SIG-M5 treated with dmso at 0.1 percent for 504 hours (cell line): ENCODE results near the gene MAGI2.

Source experiments
- DNase-seq: peaks from one replicate; lab custom pipeline; 2025; ENCODE audit not compliant: unreplicated experiment; lab: John Stamatoyannopoulos, UW

Gene MAGI2

DNA sequence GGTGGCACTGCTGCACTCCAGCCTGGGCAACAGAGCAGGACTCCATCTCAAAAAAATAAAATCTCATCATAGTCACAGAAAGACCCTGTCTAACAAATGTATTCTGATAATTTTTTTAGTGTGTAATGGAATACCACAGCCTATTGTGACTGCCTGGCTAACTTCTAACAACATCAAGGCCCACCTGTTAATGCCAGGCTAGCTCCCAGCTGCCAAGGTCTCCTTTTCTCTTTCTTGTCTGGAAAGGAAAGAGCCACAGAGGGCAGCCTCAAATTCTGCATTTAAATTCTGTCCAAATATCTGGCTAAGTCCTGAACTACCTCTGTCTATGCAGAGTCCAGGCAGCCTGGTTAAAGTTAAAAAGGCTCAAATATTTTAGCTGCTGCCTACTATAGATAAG lies 700.9 kb downstream of the MAGI2 start:
- DNase-seq = no peak

DNA sequence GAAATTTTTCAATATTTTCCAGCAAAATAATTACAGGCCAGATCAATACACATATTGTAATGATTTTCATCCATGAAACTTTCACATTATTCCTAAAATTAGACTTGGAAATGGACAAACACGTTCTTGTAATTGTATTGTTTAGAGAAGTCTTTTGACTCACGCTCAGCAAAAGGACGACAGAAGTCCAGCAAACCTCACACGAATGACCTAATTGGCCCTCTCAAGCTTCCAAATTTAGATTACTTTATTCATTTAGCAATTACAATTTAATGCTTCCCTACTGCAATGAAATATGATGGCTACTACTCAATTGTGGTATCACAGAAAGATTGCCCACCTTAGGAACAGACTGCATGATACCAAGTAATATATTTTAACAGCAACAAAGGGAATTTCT lies 702.2 kb downstream of the MAGI2 start:
- no peak for DNase-seq

DNA sequence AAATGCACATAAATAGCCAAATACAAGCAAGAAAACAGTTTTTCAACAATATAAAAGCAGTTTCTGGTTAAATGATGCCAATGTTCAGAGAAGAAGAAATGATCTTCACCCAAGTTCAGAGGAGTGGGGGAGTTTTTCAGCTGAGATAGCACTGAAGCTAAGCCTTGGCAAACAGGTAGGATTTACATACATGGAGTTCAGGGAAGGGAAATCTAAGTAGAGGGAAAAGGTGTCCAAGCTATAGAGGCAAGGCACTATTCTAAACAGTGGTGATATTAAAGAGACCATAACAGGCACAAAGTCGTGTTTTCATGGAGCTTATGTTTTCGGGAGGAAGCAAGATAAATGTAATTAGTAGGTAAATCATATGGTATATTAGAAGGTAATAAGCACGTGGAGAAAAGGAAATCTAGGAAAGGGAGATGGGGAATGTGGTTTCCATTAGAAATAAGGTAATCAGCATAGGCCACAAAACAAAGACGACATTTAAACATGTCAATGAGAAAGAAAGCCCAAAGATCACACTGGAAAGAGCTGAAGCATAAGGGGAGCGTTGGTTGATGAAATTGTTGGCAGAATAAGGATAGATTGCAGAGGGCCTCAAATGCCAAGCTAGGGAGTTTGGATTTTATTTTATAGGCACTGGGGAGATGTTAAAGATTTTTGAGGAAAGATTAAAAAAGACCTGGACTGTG lies 704.3 kb downstream of the MAGI2 start:
- no peak for DNase-seq

DNA sequence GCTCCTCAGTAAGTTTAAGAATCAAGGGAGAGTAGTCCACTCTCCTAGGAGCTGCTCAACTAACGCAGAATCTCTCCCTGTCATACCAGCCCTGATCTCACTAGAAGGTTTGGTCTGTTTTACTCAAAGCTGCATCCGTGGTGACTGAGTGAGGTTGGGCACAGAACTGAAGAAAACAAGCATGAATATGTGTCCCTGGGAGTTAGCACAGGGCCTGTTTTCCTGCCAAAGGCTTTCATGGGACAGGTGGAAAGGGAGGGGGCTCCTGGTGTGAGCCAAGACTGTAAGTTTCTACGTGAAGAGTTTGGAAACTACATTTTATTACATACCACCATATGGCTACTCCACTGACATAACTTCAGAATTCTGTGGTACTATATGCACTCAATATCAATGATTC lies 705.9 kb downstream of the MAGI2 start:
- no peak for DNase-seq

DNA sequence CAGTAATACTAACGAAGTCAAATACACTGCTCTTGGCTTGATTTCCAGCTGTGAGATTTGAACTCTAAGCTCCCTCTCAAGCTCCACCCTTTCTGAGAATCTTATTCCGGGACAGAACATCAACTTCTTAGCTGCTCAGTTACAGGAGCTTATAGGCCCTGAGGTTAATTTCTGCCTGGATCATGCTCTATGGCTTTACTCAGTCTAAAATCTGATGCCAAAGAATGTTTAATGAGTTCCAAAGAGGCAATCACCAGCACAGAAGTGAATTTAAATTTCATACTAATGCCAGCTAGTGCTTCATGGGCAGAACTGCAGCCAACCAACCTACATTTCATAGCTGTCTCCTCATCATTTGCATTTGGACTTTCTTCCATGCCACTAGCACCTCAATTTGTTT lies 707.2 kb downstream of the MAGI2 start:
- DNase-seq = no peak

DNA sequence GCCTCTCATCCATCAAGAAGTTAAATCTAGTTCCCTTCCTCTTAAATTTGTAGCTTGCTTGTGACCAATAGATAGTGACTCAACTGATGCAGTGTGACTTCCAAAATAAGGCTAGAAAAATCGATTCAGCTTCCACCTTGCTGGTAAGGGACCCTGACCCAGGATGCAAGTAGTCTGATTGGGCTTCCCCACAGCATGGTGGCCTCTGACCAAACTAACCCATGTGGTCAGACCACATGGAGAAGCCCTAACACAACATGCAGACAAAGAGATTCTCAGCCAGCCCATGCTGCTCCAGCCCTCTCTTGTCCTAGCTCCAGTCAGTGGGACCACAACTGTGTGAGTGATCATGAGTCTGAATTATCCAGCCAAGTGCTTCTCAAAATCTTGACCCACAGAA lies 710.8 kb downstream of the MAGI2 start:
- DNase-seq = no peak

DNA sequence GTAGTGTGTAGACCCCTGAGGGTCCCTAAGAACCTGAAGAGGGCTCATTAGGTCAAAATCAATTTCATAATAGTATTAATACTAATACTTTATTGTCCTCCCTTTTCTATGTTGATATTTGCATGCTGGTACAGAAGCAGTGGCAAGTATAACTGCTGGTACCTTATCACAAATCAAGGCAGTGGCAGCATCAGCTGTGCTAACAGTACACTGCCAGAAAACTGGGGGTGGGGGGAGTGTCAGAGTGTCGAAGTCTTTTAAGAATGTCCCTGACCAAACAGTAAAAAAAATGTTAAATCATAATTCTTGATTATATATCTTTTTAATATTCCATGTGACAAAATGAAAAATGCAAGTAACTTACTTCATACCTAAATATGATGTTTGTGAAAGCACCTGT lies 716.9 kb downstream of the MAGI2 start:
- DNase-seq = no peak

DNA sequence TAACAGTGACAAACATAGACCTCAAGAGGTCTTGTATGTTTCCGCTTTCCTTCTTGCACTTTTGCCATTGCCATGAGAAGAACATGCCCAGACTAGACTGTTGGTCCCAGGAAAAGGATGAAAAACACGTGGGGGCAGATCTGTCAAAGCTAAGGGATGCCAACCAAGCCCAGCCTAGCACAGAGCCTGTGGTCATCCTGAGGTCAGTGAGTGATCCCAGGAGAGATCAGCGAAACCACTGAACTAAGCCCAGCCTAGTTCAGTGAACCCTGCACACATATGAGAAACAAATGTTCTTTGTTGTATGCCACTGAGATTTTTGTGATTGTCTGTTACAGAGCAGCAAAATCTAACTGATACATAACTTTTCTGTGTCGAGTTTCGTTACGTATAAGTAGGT lies 718.8 kb downstream of the MAGI2 start:
- no peak for DNase-seq

DNA sequence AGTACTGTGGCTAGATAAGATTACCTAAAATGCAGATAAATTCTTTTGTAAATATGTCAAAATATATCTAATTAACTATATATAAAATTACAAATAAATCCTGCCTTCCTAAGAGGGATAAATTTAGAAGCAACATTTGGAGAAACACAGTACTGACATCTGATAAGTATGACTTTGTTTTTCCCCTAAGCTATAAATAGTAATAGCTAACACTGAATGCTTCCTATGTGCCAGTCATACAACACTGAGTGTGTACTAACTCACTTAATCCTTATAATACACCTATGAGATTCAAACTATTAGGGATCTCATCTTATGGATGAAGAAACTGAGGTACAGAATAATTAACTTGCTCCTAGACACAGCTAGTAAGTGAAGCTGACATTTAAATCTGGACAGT lies 733.4 kb downstream of the MAGI2 start:
- no peak for DNase-seq

DNA sequence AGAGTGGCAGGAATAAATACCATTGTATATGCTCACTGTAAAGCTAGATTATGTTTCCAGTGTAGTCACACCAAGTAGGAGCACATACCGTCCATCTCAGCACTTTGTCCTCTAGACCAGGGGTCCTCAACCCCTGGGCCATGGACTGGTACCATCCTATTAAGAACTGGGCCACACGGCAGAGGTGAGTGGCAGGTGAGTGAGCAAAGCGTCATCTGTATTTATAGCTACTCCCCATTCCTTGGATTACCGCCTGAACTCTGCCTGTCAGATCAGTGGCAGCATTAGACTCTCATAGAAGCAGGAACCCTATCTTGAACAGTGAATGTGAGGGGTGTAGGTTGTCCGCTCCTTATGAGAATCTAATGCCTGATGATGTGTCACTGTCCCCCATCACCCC lies 735.3 kb downstream of the MAGI2 start:
- DNase-seq = no peak

DNA sequence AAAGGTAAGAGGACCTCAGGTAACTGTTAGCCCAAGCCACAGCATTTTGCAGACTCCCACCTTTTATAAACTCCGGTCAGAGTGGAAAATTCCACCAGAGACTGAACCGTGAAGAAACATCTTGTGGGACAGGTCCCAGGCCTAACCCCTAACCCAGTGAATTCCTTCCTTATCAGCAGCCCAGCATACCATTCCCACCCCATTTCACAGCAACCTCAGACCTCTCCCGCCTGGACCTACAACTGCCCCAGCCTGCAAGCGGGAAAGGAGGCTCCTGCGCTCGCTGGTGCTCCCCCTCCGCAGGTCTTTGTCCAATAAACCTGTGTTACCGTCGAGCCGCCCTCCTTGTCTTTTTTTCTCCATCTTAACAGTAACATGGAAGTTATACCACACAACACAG lies 736.6 kb downstream of the MAGI2 start:
- DNase-seq = no peak

DNA sequence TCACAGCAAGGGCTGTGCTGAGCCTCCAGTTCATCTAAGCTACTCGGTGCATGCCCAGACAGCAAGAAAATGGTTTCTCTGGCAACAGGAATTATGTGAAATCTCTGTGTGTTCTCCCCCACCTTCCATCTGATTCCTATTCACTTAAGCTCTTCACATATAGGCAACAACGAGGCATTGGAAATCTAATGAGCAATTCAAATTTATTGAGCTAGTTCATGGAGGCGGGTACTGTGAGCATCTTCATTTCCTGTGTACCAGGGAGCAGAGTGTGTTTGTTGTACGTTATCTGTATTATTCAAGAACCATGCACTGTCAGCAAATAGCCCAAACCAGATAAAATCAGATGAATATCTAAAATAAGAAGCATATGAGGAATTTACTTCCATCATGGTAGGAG lies 739.1 kb downstream of the MAGI2 start:
- DNase-seq = no peak

DNA sequence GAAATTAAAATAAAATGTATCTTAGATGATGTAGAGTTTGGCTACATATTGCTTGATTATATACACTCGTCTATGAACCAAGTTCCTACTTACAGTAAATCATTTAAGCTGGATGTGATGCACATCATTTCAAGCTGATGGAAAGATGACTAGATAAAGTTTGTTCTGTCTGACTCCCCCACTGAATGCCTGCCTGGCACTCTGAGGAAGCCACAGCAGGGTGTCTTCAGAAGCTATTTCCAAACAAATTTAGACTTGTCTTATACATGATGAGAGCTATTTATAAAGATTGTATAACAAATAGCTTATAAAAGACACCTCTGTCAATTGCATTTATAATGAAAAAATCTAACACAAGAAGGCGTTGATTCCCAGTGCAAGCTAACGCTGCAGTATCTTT lies 741.4 kb downstream of the MAGI2 start:
- DNase-seq = no peak

DNA sequence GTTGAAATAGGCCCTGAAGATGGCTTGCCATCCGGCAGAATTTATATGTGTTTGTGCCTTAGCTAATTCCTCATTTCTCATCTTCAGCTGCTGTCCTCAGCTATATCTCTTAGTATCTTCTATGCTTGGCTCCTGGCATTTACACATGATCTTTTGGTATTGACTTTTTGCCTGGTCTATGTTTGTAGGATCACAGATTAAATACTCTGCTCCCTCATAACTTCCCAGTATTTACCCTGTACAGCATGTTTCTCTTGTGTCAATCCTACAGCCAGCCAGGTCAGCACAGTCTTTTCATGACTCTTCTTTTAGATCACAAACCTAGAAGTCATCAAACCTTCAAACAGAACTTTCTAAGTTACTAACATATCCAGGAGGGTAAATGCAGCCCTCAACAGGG lies 743.8 kb downstream of the MAGI2 start:
- DNase-seq = no peak

DNA sequence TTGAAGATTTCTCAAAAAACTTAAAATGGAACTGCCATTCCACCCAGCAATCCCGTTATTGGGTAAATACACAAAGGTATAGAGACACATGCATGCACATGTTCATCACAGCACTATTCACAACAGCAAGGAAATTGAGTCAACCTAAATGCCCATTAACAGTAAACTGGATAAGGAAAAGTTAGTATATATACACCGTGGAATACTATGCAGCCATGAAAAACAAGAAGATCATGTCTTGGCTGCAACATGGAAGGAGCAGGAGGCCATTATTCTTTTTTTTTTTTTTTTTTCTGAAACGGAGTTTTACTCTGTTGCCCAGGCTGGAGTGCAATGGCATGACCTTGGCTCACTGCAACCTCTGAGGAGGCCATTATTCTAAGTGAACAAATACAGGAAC lies 749.0 kb downstream of the MAGI2 start:
- DNase-seq = no peak

DNA sequence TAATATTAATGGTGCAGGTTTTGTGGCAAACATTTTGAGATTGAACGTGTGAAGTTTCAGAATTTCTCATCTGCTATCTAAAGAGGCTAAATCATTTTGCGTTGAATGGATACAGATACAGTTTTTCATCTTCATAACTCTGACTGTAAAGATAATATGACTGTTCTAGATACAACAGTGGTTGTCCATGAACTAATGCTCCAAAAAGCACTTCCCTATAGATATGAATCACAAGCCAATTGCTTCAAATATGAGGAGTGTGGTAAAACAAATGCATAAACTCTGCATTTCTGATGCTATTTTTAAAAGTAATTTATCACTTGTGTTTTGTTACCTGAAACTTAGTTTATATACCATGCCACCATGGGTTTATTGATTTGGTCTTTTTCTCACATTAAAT lies 750.1 kb downstream of the MAGI2 start:
- no peak for DNase-seq

DNA sequence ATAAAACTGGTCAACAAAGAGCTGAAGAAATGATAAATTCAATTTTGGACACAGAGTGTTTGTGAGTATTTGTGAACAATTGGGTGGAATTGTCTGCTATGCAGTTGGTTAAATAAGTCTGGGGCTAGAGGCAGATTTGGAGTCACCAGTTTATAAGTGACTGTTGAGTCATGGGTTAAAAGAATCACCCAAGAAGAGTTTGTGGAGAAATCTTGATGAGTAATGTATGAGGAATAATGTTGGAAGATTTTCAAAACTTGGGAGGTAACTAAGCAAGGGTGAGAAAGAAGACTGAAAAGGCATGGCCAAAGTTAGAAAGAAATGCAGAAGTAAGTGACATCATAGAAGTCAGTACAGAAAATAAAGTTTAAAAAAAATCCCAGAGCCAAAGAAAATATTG lies 750.7 kb downstream of the MAGI2 start:
- DNase-seq = no peak

DNA sequence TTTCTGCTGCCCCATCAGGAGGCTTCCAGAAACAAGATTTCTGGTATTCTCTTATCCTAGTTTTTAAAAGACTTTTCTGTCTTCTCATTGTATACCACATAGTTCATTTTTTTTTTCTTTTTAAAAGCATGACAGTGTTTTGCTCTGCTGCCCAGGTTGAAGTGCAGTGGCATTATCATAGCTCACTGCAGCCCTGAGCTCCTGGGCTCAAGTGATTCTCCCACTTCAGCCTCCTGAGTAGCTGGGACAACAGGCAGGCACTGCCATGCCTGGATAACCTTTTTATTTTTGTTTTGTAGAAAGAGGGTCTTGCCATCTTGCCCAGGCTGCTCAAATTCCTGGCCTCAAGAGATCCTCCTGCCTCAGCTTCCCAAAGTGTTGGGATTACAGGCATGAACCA lies 757.6 kb downstream of the MAGI2 start:
- no peak for DNase-seq

DNA sequence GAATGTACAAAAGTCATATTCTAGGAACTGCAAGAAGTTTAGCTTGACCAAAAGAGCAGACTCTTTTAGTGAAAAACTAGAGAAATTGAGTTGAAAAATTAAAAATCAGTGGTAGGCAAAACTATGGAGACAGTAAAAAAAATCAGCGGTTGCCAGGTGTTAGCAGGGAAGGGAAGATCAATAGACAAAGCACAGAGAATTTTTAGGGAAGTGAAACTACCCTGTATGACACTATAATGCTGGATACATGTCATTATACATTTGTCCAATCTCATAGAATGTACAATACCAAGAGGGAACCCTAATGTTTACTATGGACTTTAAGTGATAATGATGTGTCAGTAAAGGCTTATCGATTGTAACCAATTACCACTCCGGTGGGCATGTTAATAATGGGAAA lies 761.9 kb downstream of the MAGI2 start:
- no peak for DNase-seq

DNA sequence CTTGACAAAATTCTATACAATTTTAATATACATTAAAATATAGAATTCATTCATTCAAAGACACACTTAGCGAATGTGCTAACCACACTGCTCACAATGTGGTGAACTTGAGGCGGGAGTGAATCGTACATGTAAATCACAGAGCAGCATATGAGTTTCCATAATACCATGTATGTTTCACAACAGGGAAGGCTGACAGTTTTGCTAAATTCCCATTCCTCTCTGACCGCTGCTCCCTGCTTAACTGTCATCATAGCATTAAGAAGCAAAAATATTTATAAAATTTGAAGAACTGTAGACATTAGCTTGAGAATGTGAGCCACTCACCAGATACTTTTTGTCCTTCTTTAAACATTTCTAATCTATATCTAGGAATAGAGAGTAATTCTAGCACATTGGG lies 763.3 kb downstream of the MAGI2 start:
- no peak for DNase-seq

DNA sequence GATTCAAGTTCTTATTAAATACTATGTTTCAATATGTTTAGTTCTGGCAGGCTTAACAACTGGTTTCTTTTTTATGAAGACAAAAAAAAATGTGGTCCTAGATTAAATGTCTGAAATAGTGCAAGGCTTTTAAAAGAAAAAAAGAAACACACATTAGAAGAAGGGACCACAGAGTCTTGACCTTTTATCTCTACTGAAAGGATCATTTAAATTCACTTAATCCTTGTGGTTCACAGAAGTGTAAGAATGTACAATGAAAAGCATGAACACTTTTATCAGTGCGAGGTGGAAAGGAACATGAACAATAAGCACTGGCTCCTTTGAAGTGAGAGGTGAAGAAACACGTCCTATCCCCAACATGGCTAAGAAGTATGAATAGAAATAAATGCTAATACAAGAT lies 765.1 kb downstream of the MAGI2 start:
- no peak for DNase-seq

DNA sequence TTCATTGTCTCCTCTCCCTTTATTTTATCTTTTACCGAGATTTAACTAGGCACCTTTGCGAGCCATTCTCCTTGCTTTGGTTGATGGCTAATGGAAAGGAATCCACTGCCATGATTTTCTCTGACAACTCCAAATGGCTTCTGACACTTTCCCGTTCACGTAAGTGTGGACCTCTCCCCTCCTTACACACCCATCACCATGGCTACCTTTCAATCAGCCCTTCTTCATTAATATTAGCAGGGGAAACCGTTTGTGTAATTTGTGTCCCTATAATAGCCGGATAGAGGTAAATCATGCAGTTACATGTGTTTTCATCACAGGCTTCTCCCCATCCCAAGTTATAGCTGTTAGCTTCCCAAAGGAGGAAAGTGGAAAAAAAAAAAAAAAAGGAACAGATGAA lies 767.3 kb downstream of the MAGI2 start:
- no peak for DNase-seq

DNA sequence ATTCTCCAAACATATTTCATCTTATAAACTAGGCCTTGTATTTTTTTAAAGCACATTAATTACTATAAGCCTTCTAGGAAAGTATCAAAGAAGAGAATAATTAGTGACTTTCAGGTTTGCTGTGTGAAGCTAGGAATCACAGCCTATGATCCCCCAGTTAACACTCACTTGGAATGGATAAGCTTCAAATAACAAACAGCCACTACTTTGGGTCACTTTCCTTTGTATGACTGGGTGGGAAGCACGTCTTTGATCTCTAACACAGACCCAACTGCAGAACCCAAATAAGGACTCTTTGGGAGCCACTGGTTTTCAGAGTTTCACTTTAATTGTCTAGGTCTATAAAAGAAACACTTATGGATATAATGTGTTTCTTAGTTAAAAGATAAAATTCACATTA lies 769.3 kb downstream of the MAGI2 start:
- no peak for DNase-seq

DNA sequence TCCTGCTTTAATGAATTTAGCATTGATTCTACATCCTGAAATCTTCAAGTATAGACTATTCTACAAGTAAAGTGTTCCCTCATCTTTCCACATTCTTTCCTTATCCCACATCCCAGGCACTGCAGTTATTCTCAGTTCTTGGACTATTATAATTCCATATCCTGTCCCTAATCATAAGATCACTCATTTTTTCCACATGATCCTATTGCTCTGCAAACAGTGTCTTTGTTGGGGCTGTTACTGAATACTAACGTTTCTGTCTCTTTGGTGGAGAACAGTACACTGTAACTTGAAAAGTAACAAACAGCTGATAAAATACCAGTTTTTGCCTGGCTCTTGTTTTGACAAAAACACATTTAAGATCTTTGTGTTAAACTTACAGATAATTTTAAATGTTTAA lies 769.9 kb downstream of the MAGI2 start:
- DNase-seq = no peak
